ENCODE data around the gene RERE.
A peak's percentile ranks its signal among the peaks of the same experiment; 100 is the strongest.

RERE gene

DNA sequence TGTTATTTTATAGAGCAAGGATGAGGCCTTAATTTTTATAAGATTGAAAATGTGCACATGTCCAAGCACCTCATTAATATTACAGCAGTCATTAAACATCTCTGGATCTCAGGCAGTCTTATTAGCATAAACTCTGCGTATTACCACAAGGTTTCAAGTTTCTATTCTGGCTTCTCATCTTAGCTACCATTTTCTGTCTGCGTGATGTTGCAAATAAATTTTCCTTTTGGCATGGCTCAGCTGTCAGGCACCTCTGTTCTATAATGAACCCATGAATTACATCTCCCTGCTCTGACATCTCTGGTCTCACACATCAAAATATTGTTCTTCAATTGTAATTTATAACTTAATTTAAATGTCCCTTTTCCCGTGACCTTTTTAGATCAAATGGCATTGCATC lies 343.1 kb downstream of the RERE start:
- no peak for TF ChIP-seq ZNF274 (IDR thresholded peaks at IDR 0.05; ENCODE audit: low read depth, low read length)

DNA sequence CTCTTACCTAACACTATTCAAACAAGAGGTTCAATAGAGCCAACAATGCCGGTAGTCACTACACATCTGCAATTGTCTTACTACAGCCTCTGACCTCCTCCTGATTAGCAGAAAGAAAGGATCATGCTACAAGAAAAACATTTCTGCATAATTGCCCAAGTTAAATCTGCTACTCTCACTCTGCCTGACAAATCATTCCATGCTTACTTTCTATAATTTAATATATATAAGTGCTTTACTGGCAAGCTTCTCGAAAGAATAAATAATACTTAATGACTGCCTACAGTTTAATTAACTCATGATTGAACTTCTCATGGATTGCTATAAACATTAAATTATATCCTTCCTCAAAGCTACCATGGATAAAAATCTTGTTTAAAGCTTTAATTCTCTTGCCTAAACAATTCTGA lies 343.5 kb downstream of the RERE start:
- H3K4me3 ChIP-seq (ENCODE audit: low read length): no peak overlapping the region
- TF ChIP-seq ZNF274 (IDR thresholded peaks at IDR 0.05; ENCODE audit: low read depth, low read length): no peak

More for the DNA sequence above, 343.1 kb downstream of the RERE start:
- H3K4me3 ChIP-seq (ENCODE audit: low read length): no peak overlapping the region

DNA sequence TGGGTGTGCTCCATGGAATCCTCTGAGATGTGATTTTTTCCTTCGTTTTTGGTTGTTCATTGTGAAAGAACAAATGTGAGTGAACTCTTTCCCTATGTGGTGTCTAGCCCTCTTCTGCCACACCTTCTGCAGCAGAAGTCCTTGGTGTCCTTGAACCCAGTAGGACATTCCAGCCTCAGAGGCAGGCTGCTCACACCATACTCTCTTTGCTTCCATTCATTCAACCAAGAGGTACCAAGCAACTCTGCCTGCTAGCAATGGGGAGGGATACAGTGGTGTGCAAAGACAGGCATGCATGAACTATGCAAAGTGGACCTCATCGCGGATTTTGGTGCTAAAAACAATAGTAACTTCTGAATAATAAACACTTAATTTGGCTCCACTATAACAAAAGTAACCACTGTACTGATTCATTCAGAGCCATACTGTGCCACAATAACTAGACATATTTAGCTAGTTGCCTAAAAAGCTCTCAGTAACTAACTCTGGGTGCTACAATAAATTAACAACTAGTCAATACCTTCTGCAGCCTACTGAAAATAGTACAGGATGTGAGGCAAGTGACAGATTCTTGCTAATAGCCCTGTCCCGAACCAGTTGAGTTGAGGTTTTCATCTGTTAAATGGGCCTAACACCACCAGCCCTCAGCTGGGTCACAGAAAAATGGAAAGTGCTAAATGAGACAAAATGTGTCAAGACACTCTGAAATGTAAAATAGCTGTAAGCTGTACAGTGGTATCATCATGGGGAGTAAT lies 344.1 kb downstream of the RERE start:
- no peak for TF ChIP-seq ZNF274 (IDR thresholded peaks at IDR 0.05; ENCODE audit: low read depth, low read length)
- H3K4me3 ChIP-seq (ENCODE audit: low read length): peak overlapping the region; percentile 31; the same call in 1 of the 2 replicates

DNA sequence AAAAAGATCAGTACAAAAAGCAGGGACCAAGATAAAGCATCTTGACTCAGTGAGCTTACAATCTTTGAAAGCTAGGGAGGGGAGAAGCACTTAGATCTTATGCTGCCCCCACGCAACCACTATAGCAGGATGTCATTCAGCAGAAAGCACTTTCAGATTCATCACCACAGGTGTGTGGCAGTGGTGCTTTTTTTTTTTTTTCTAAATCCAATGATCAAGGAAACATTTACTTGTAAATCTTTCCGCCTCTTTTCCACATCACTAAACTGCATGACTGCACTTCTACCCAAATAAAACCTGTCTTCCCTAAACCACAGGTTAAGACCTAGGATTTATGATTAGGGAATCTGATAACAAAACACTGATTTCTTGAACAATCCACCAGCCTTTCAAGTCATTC lies 344.8 kb downstream of the RERE start:
- H3K4me3 ChIP-seq (ENCODE audit: low read length): peak overlapping the region; percentile 31; the same call in 1 of the 2 replicates
- TF ChIP-seq ZNF274 (IDR thresholded peaks at IDR 0.05; ENCODE audit: low read depth, low read length): no peak

DNA sequence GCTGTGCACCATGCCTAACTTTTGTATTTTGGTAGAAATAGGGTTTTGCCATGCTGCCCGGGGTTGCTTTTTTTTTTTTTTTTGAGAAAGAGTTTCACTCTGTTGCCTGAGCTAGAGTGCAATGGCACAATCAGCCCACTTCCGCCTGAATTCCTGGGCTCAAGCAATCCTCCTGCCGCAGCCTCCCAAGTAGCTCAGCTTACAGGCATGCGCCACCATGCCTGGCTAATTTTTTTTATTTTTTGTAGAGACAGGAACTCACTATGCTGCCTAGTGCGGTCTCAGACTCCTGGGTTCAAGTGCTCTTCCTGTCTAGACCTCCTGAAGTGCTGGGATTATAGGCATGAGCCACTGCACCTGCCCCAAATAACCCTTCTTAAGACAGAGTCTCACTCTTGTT lies 346.0 kb downstream of the RERE start:
- TF ChIP-seq ZNF274 (IDR thresholded peaks at IDR 0.05; ENCODE audit: low read depth, low read length): no peak
- H3K4me3 ChIP-seq (ENCODE audit: low read length): no peak overlapping the region

DNA sequence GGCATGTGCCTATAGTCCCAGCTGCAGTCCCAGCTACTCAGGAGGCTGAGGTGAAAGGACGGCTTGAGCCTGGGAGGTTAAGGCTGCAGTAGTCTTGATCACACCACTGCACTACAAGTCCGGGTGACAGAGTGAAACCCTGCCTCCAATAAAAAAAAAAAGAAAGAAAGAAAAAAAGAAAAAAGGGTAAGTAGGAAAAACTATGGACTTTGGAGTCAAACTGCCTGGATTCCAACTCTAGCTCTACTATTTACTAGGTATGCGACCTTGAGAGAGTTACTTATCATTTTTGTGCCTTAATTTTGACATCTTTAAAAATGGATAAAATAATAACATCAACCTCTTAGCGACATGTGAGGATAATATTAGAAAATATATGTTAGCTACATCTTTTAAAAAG lies 348.7 kb downstream of the RERE start:
- no peak overlapping the region for H3K4me3 ChIP-seq (ENCODE audit: low read length)
- no peak for TF ChIP-seq ZNF274 (IDR thresholded peaks at IDR 0.05; ENCODE audit: low read depth, low read length)

DNA sequence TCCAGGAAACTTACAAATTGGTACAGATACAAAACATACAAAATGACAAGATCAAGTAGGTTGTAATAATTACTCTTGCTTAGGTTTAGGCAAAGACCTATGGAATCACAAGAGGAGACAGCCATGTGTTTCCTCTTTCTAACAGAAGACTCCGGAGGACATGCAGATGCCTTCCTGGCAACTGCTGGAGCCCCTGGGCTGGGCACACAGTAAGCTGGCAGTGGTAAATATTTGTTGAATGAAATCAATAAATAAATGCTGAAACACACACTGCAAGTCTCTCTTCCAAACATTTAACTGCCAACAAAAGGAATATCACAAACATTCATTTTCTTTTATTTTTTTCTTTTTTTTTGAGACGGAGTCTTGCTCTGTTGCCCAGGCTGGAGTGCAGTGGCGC lies 350.1 kb downstream of the RERE start:
- H3K4me3 ChIP-seq (ENCODE audit: low read length): no peak overlapping the region
- no peak for TF ChIP-seq ZNF274 (IDR thresholded peaks at IDR 0.05; ENCODE audit: low read depth, low read length)

DNA sequence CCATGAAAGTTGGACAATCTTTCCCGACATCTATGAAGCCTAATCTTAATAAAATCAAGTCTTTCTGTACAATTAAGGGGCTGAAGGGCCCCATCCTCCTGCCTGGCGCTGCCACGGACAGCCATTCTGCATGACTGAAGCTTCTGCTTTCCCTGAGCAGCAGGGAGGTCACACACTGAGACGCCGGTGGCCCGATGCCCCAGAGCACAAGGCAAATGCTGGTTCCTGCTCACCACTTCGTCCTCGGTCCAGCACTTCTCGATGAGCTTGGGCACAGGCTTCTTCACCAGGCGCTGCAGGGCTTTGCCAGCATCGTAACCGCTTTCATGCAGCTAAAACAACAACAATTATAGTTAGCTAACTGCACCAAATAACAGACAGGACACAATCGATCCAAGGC lies 351.7 kb downstream of the RERE start:
- no peak overlapping the region for H3K4me3 ChIP-seq (ENCODE audit: low read length)
- TF ChIP-seq ZNF274 (IDR thresholded peaks at IDR 0.05; ENCODE audit: low read depth, low read length): no peak

DNA sequence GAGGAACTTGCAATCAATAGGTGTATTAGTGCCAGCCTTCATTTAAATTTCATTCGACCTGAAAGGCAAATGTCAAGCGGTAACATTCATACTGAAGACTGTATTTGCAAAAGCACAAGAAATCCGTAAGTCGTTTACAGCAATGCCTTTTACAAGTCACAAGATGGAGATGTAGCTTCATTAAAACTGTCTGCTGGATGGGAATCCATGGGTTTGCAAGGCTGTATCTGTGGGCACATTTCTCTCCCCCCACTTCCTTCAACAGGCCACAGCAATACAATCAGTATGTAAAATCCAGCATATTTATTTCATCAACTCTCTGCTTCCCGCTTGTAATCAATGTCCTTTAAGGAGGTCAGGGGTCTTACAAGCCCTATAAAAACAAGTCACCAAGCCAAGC lies 352.4 kb downstream of the RERE start:
- no peak for TF ChIP-seq ZNF274 (IDR thresholded peaks at IDR 0.05; ENCODE audit: low read depth, low read length)
- H3K4me3 ChIP-seq (ENCODE audit: low read length): no peak overlapping the region

DNA sequence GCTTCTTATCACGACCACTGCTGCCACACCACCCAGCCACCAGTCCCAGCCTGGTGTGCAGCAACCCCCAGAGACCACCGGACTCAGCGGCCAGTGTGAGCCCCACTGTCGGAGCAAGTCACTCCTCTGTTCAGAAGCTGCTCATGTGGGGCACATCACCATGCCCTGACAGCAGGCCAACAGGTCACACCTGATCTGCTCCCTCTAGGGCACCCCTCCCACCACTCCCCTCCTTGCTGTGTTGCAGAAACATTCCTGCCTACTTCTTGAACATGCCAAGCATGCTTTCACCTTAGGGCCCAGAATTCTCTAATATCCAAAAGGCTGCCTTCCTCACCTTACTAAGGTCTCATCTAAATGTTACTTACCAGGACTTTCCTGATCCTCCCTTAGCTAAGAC lies 353.1 kb downstream of the RERE start:
- no peak overlapping the region for H3K4me3 ChIP-seq (ENCODE audit: low read length)
- no peak for TF ChIP-seq ZNF274 (IDR thresholded peaks at IDR 0.05; ENCODE audit: low read depth, low read length)

DNA sequence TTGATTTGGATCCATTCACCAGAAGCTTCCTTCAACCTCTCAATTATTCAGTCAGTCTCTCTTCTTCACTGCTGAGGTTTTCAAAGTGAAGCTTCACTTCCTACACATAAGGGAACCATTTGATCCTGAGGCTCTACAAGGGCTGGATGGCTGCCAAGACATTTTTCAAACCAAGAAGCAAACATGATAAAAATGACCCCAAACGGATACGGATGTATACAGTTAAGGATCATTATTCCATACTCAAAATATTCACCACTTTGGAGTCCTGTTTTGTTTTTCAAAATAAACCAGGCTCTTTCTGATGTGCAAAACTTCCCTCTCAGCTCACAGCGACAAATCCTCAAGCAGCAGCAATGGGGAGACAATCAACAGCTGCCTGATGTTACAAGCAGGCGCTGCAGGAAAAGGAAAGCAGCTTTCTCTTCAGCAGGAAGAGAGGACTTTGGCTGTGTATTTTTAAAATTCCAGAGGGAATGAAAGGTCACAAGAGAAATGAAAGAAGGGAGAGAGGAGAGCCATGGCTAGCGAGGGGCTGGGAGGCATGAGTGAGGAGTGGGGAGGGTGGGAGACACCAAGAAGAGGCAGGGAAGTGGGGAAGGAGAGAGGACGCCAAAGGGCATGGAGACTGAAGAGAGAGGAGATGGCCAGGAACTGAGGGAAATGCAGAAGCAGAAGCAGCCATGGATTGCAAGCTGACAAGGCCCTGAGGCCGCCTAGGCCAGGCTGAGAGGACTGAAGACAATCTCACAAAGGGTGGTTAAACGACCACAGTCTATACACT lies 354.1 kb downstream of the RERE start:
- no peak overlapping the region for H3K4me3 ChIP-seq (ENCODE audit: low read length)

DNA sequence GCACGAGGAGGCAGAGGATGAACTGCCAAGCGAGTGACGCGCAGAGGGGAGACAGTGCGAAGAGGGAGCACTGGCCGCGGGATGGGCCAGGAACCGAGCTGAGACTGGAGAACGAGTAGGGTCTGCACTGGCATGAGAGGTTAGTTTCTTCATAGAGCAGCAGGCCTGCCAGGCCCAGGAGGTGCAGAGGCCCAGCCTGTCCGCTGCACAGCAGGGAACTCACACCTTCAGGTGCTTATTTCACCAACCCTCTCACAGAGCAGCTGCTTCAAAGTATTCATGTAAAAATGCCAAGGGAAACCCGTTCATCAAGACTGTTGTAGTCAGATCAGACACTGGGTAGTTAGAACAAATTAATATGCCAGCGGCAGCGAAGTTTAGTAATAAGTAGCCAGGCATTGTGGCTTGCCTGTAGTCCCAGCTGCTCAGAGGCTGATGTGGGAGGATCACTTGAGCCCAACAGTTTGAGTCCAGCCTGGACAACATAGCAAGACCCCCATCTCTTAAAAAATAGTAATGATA lies 355.0 kb downstream of the RERE start:
- no peak for TF ChIP-seq ZNF274 (IDR thresholded peaks at IDR 0.05; ENCODE audit: low read depth, low read length)

More for the DNA sequence above, 354.1 kb downstream of the RERE start:
- TF ChIP-seq ZNF274 (IDR thresholded peaks at IDR 0.05; ENCODE audit: low read depth, low read length): no peak

DNA sequence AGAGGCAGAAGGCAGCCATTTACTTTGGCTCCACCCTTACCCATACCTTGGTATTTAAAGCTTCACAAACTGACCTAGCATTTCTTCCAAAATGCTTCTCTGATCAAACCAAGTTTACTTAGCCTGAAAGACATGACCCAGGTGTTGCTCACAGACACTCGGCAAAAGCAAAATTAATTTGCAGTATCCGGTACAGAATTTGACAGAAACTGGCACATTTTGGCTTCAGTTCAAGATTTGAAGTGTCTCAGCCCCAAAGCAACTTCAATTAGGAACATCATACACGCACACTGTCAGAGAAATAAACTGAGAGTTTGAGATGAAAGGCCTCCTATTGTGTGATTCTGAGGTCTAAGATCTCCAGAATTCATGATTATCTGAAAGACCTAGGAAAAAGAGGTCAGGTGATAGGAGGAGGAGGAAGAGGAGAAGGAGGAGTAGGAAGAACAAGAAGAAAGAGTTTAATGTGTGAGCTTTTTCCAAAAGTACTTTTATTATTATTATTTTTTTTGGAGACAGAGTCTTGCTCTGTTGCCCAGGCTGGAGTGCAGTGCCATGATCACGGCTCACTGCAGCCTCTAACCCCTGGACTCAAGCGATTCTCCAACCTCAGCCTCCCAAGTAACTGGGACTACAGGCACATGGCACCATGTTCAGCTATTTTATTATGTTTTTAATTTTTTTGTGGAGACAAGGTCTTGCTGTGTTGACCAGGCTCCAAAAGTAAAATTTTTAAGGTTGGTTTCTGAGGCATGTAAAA lies 355.9 kb downstream of the RERE start:
- TF ChIP-seq ZNF274 (IDR thresholded peaks at IDR 0.05; ENCODE audit: low read depth, low read length): no peak
- H3K4me3 ChIP-seq (ENCODE audit: low read length): no peak overlapping the region

More for the DNA sequence above, 355.0 kb downstream of the RERE start:
- H3K4me3 ChIP-seq (ENCODE audit: low read length): no peak overlapping the region

DNA sequence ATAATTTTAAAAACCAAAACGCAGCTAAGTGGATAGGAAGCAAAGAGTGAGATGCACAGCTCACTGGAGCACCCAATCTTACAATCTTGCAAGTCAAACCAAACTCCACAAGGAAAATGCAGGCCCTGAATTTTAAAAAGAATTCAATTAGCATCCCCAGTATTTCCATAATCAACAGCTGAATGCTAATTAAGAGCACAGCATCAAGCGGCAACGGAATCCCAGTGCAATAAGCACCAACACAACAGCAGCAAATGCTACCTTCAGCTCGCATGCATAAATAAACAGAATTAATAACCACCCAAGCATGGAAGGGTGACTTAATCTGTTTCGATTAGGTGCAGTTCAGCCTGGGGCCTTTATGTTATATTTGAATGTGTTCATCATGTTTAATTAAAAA lies 356.7 kb downstream of the RERE start:
- H3K4me3 ChIP-seq (ENCODE audit: low read length): no peak overlapping the region
- no peak for TF ChIP-seq ZNF274 (IDR thresholded peaks at IDR 0.05; ENCODE audit: low read depth, low read length)

All from GM08714 (cell line).